Measurements from ENCODE around the gene ZC3H7B. TPM values are rescaled to one million over a fixed set of nuclear protein-coding genes. Genes with fewer than 3 reads are reported as not detected.

The ZC3H7B gene
- total and polyA plus RNA-seq, 2 donors from 2014 or later, result 28.3 to 68.6 TPM

GRCh38 chr22:41407433-41407832 is 106.1 kb downstream of the ZC3H7B start:
- H3K9ac ChIP-seq (ENCODE audit: low read length in 3 of 3), result no peak overlapping the region
- no peaks in the 10 kb centered on the region for H3K27me3 ChIP-seq (ENCODE audit: control insufficient read depth, insufficient read depth, low read length)
- H3K4me3 ChIP-seq (ENCODE audit: low read length in 3 of 3), result no peak overlapping the region
- no peaks in the 10 kb centered on the region for H3K9me3 ChIP-seq (ENCODE audit: control insufficient read depth in 2 of 3, insufficient read depth in 1 of 3, low read length in 3 of 3)
- intact Hi-C loops (cut with DNase I), result no loop called here
- peaks cover 0 to 11% (median 8%) of the 10 kb centered on the region in 3 donors for H3K4me1 ChIP-seq (ENCODE audit: control insufficient read depth in 2 of 3, insufficient read depth in 2 of 3, low read depth in 1 of 3, low read length in 3 of 3)
- DNase-seq, result no peak
- H3K36me3 ChIP-seq (ENCODE audit: control insufficient read depth in 2 of 3, insufficient read depth in 3 of 3, low read length in 3 of 3), result no peaks in the 10 kb centered on the region
- TF ChIP-seq CTCF (IDR thresholded peaks at IDR 0.05; ENCODE audit: borderline replicate concordance, extremely low read depth, insufficient read depth), result no peak
- H3K27ac ChIP-seq (ENCODE audit: low read depth in 2 of 2, low read length in 2 of 2), result no peak overlapping the region
- FAIRE-seq, result no peak

GRCh38 chr22:41408665-41409064 is 107.3 kb downstream of the ZC3H7B start:
- intact Hi-C loops (cut with DNase I), result no loop called here
- FAIRE-seq, result no peak

More at GRCh38 chr22:41408665-41409064, 107.3 kb downstream of the ZC3H7B start:
- no peak for DNase-seq
- no peak for TF ChIP-seq CTCF (IDR thresholded peaks at IDR 0.05; ENCODE audit: borderline replicate concordance, extremely low read depth, insufficient read depth)
- Histone ChIP-seq H3K4me3 (ENCODE audit: low read length in 3 of 3) (no peak overlapping the region), H3K27ac (ENCODE audit: low read depth in 2 of 2, low read length in 2 of 2) (no peak overlapping the region), H3K36me3 (ENCODE audit: control insufficient read depth in 2 of 3, insufficient read depth in 3 of 3, low read length in 3 of 3) (no peaks in the 10 kb centered on the region), H3K4me1 (ENCODE audit: control insufficient read depth in 2 of 3, insufficient read depth in 2 of 3, low read depth in 1 of 3, low read length in 3 of 3) (peaks cover 0 to 12% (median 8%) of the 10 kb centered on the region in 3 donors), H3K27me3 (ENCODE audit: control insufficient read depth, insufficient read depth, low read length) (no peaks in the 10 kb centered on the region), H3K9me3 (ENCODE audit: control insufficient read depth in 2 of 3, insufficient read depth in 1 of 3, low read length in 3 of 3) (no peaks in the 10 kb centered on the region), H3K9ac (ENCODE audit: low read length in 3 of 3) (no peak overlapping the region)

Small RNA genes within 50 kb of the gene (microRNA-seq; reads per million reads assigned to microRNA genes)
- gene MIR6889, result not detected

Other genes starting within 250 kb of the ZC3H7B start
- gene EP300, start 208.9 kb upstream of the ZC3H7B start, total RNA-seq, result 76.8 TPM
- gene EP300, start 208.9 kb upstream of the ZC3H7B start, polyA plus RNA-seq (ENCODE audit: insufficient read depth, low read depth, low replicate concordance), result 4.1 TPM
- 25.1 TPM for gene L3MBTL2, start 96.2 kb upstream of the ZC3H7B start, total RNA-seq
- 16.4 TPM for gene L3MBTL2, start 96.2 kb upstream of the ZC3H7B start, polyA plus RNA-seq (ENCODE audit: insufficient read depth, low read depth, low replicate concordance)
- gene CHADL, start 60.6 kb upstream of the ZC3H7B start, total RNA-seq, result 2.7 TPM
- 4.8 TPM for gene CHADL, start 60.6 kb upstream of the ZC3H7B start, polyA plus RNA-seq (ENCODE audit: insufficient read depth, low read depth, low replicate concordance)
- gene RANGAP1, start 15.3 kb upstream of the ZC3H7B start, total RNA-seq, result 38.8 TPM
- 40.8 TPM for gene RANGAP1, start 15.3 kb upstream of the ZC3H7B start, polyA plus RNA-seq (ENCODE audit: insufficient read depth, low read depth, low replicate concordance)
- 34.9 TPM for gene TEF, start 80.4 kb downstream of the ZC3H7B start, total RNA-seq
- 19.4 TPM for gene TEF, start 80.4 kb downstream of the ZC3H7B start, polyA plus RNA-seq (ENCODE audit: insufficient read depth, low read depth, low replicate concordance)
- 54.3 TPM for gene TOB2, start 145.3 kb downstream of the ZC3H7B start, total RNA-seq
- gene TOB2, start 145.3 kb downstream of the ZC3H7B start, polyA plus RNA-seq (ENCODE audit: insufficient read depth, low read depth, low replicate concordance), result 20.8 TPM
- gene PHF5A, start 167.2 kb downstream of the ZC3H7B start, total RNA-seq, result 34.0 TPM
- 42.2 TPM for gene PHF5A, start 167.2 kb downstream of the ZC3H7B start, polyA plus RNA-seq (ENCODE audit: insufficient read depth, low read depth, low replicate concordance)
- 119 TPM for gene ACO2, start 167.6 kb downstream of the ZC3H7B start, total RNA-seq
- 262 TPM for gene ACO2, start 167.6 kb downstream of the ZC3H7B start, polyA plus RNA-seq (ENCODE audit: insufficient read depth, low read depth, low replicate concordance)
- 39.4 TPM for gene POLR3H, start 242.9 kb downstream of the ZC3H7B start, total RNA-seq
- 37.4 TPM for gene POLR3H, start 242.9 kb downstream of the ZC3H7B start, polyA plus RNA-seq (ENCODE audit: insufficient read depth, low read depth, low replicate concordance)